Stomach (tissue), 4 donors: ENCODE results near the gene RTN4.

Experiments used
- CTCF ChIP-seq, 7 experiments: fragments of 450-650 bp in 4 of 7; fragments of 200-600 bp in 3 of 7; sonication (generic) in 3 of 7; IDR thresholded peaks; one replicate each; pipeline ENCODE4 v1.5.1; 2016 to 2019; ENCODE audit warnings: antibody characterized with exemption in 7 of 7, control low read depth in 2 of 7, mild to moderate bottlenecking in 1 of 7
- EP300 ChIP-seq: sonication (generic); formaldehyde crosslinking; IDR thresholded peaks from one replicate; pipeline ENCODE4 v1.6.1; 2017; ENCODE audit warnings: antibody characterized with exemption
- POLR2A ChIP-seq, 4 donors: fragments of 450-650 bp; IDR thresholded peaks; one replicate each; pipeline ENCODE4 v1.6.1; 2016; ENCODE audit warnings: antibody characterized with exemption in 4 of 4, control low read depth in 2 of 4, mild to moderate bottlenecking in 1 of 4, moderate library complexity in 1 of 4
- POLR2AphosphoS5 ChIP-seq, 3 donors: sonication (generic); formaldehyde crosslinking; IDR thresholded peaks; one replicate each; pipeline ENCODE4 v1.6.1; 2016; ENCODE audit warnings: antibody characterized with exemption in 3 of 3

- TF ChIP-seq POLR2AphosphoS5 (IDR thresholded peaks at IDR 0.05) (no peak), CTCF (IDR thresholded peaks at IDR 0.05) (no peak), POLR2A (IDR thresholded peaks at IDR 0.05) (no peak), EP300 (no peak)
Observed at GRCh38 chr2:54967269-54967668, 83.0 kb downstream of the RTN4 start.
